Measurements from ENCODE around the gene OSMR. TPM values are rescaled to one million over a fixed set of nuclear protein-coding genes. Genes with fewer than 3 reads are reported as not detected.

Gene OSMR
- total RNA-seq, 6 donors from 2014 or later, result 52.9 to 123 (median 72.2) TPM

DNA sequence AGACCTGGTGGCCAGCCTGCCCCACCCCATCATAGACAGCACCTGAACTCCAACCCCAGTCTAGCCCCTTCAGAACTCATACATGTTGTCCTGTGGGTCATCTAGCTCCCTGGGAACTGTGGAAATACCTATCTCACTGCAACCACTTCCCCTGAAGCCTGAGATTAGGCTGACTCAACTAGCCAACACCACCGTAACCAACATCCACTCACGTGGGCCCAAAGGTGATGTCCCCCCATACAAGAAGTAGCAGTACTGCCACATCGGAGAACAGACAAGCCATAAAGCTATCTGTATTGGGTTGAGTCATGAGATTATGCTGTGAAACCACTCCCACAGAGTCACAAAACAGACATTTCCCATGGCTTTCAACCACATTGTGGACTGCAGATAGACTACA lies 46.6 kb downstream of the OSMR start:
- DNase-seq (no peak), ATAC-seq (ENCODE audit: low FRiP score in 2 of 2) (no peak)
- no peaks in the 10 kb centered on the region for H3K27me3 ChIP-seq
- H3K9me3 ChIP-seq, result peaks cover 0 to 8% (median 4%) of the 10 kb centered on the region in 4 donors
- no peak overlapping the region for H3K27ac ChIP-seq
- H3K4me3 ChIP-seq, result no peak overlapping the region
- no peaks in the 10 kb centered on the region for H3K4me1 ChIP-seq
- no peak for TF ChIP-seq POLR2A (IDR thresholded peaks at IDR 0.05)
- H3K36me3 ChIP-seq, result peaks cover 0 to 30% (median 6%) of the 10 kb centered on the region in 4 donors
- 93 to 95% methylated on average over 3 of the region's 3 CpGs for WGBS, 2 donors

DNA sequence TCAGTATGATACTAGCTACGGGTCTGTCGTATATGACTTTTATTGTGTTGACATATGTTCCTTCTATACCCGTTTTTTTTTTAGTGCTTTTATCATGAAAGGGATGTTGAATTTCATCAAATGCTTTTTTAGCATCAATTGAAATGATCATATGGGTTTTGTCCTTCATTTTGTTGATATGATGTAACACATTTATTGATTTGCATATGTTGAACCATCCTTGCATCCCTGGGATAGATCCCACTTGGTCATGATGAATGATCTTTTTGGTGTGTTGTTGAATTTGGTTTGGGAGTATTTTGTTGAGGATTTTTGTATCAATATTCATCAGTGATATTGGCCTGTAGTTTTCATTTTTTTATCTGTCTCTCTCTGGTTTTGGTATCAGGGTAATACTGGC lies 50.9 kb downstream of the OSMR start:
- DNase-seq (no peak), ATAC-seq (ENCODE audit: low FRiP score in 2 of 2) (no peak)
- Histone ChIP-seq H3K27me3 (no peaks in the 10 kb centered on the region), H3K27ac (no peak overlapping the region), H3K4me1 (no peaks in the 10 kb centered on the region), H3K4me3 (no peak overlapping the region), H3K9me3 (peaks cover 0 to 8% (median 4%) of the 10 kb centered on the region in 4 donors), H3K36me3 (peaks cover 0 to 32% (median 7%) of the 10 kb centered on the region in 4 donors)
- WGBS, 2 donors, result 91 to 97% methylated on average over 3 of the region's 3 CpGs
- no peak for TF ChIP-seq POLR2A (IDR thresholded peaks at IDR 0.05)
- TF ChIP-seq POLR2AphosphoS5 (IDR thresholded peaks at IDR 0.05), result no peak
- no peak for TF ChIP-seq CTCF (IDR thresholded peaks at IDR 0.05)
- TF ChIP-seq EP300 (IDR thresholded peaks at IDR 0.05), result no peak

DNA sequence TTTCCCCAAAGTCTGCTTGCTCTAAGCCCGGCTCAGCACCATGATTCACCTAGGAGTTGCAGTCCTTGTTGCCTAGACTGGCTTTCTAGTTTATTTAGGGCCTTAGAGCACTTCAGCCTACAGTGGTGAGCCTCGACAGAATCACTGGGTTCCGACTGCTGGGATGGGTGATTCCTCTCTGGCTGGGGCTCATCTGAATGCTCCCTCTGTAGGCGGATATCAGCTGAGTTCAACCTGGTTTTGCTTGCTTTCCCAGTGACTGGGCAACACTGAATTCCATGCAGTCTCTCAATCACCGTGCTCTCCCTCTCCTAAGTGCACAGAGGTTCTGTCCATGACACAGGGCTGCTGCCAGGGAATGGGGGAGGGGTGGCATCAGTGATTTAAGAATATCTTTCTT lies 54.1 kb downstream of the OSMR start:
- no peaks in the 10 kb centered on the region for H3K4me1 ChIP-seq
- peaks cover 0 to 56% (median 16%) of the 10 kb centered on the region in 4 donors for H3K36me3 ChIP-seq
- peak in 1 of 2 donors; percentile 31 for ATAC-seq (ENCODE audit: low FRiP score in 2 of 2)
- TF ChIP-seq EP300 (IDR thresholded peaks at IDR 0.05) (no peak), CTCF (IDR thresholded peaks at IDR 0.05) (no peak), POLR2A (IDR thresholded peaks at IDR 0.05) (no peak), POLR2AphosphoS5 (IDR thresholded peaks at IDR 0.05) (no peak)
- peaks cover 0 to 8% (median 4%) of the 10 kb centered on the region in 4 donors for H3K9me3 ChIP-seq
- WGBS, 2 donors, result 87 to 98% methylated on average over 5 of the region's 5 CpGs
- DNase-seq, result no peak
- no peaks in the 10 kb centered on the region for H3K27me3 ChIP-seq
- H3K4me3 ChIP-seq, result no peak overlapping the region
- no peak overlapping the region for H3K27ac ChIP-seq

DNA sequence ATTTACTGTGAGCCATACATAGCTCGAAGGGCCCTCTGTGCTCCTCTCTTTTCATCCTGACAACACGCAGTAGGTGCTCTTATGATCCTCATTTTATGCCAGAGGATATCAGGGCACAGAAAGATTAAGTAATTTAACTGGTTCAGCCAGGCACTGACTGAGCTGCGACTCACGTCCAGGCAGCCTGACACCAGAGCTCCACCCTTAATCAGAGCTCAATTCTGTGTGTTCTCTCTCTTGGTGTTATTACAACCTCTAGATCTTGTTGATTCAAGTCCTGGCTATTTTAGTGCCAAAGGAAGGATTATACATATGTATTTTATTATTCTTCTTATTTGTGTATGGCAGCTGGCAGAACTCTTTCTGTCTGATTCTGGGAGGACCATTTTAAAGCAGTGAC lies 59.7 kb downstream of the OSMR start:
- 89 to 93% methylated on average over 4 of the region's 4 CpGs for WGBS, 2 donors
- Histone ChIP-seq H3K4me3 (no peak overlapping the region), H3K36me3 (peaks cover 4 to 94% (median 35%) of the 10 kb centered on the region in 4 donors), H3K4me1 (no peaks in the 10 kb centered on the region), H3K27ac (no peak overlapping the region), H3K9me3 (no peaks in the 10 kb centered on the region), H3K27me3 (no peaks in the 10 kb centered on the region)
- DNase-seq (no peak), ATAC-seq (ENCODE audit: low FRiP score in 2 of 2) (no peak)
- TF ChIP-seq POLR2AphosphoS5 (IDR thresholded peaks at IDR 0.05), result no peak
- no peak for TF ChIP-seq EP300 (IDR thresholded peaks at IDR 0.05)
- TF ChIP-seq CTCF (IDR thresholded peaks at IDR 0.05), result no peak
- no peak for TF ChIP-seq POLR2A (IDR thresholded peaks at IDR 0.05)

DNA sequence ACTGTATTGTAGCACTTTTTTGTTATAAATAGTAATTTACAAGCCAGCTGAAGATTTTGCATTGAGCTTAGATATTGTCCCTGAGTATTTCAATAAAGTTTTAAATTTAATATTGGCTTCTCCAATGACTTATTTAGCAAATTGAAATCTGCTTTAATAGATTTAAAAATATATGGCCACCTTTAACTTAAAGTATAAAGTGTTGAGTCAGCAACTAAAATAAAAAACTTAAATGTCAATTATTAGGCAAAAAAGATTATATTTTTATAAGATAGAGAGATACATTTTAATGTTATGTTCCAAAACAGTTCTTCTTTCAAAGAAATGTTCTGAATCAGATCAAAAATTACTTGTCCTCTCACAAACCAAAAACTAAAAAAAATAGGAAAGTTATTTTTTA lies 60.7 kb downstream of the OSMR start:
- no peaks in the 10 kb centered on the region for H3K4me1 ChIP-seq
- no peak for DNase-seq
- no peak for ATAC-seq (ENCODE audit: low FRiP score in 2 of 2)
- TF ChIP-seq POLR2A (IDR thresholded peaks at IDR 0.05) (no peak), POLR2AphosphoS5 (IDR thresholded peaks at IDR 0.05) (no peak), CTCF (IDR thresholded peaks at IDR 0.05) (no peak), EP300 (IDR thresholded peaks at IDR 0.05) (no peak)
- no peak overlapping the region for H3K27ac ChIP-seq
- no peak overlapping the region for H3K4me3 ChIP-seq
- peaks cover 4 to 84% (median 32%) of the 10 kb centered on the region in 4 donors for H3K36me3 ChIP-seq
- H3K9me3 ChIP-seq, result no peaks in the 10 kb centered on the region
- no peaks in the 10 kb centered on the region for H3K27me3 ChIP-seq

All from upper lobe of left lung (tissue), 6 donors.